Activated CD4-positive, alpha-beta T cell treated with anti-CD3 and anti-CD28 coated beads for 24 hours (primary cell): ENCODE measurements around the gene ZNF275.
"Not testable (repeated sequence)": the region's sequence is repeated elsewhere in the genome, so short reads cannot be mapped to it uniquely, and the experiment has no call there.

Source experiments
- DNase-seq, 2 donors: peaks; one replicate each; pipeline ENCODE4 v3.0.0-alpha.2; 2020; ENCODE audit warnings: low read depth in 2 of 2

The ZNF275 gene

GRCh38 chrX:153319295-153320046 is 14.5 kb upstream of the ZNF275 start:
- no peak for DNase-seq

- DNase-seq, result not testable (repeated sequence)
Measured at GRCh38 chrX:153320047-153320443, 13.9 kb upstream of the ZNF275 start.

- no peak for DNase-seq
Measured at GRCh38 chrX:153320555-153321184, 13.3 kb upstream of the ZNF275 start.

GRCh38 chrX:153321381-153322124 is 12.4 kb upstream of the ZNF275 start, which contains the start of gene PNMA6F:
Gene PNMA6F (minus strand): TSS chrX:153321767. CDS start chrX:153320674, 1,093 bp downstream.
- no peak for DNase-seq

- no peak for DNase-seq
Measured at GRCh38 chrX:153327561-153327960, 6.4 kb upstream of the ZNF275 start.

- DNase-seq, result no peak
Measured at GRCh38 chrX:153333266-153333665, 687 bp upstream of the ZNF275 start.

GRCh38 chrX:153334654-153335295 is 822 bp downstream of the ZNF275 start:
- no peak for DNase-seq

- DNase-seq, result no peak
Measured at GRCh38 chrX:153336121-153336894, 2.4 kb downstream of the ZNF275 start.

GRCh38 chrX:153336988-153337387 is 3.0 kb downstream of the ZNF275 start:
- no peak for DNase-seq

- DNase-seq, result no peak
Measured at GRCh38 chrX:153338836-153339235, 4.9 kb downstream of the ZNF275 start.

GRCh38 chrX:153339662-153340061 is 5.7 kb downstream of the ZNF275 start:
- no peak for DNase-seq

- DNase-seq, result no peak
Measured at GRCh38 chrX:153340111-153340510, 6.2 kb downstream of the ZNF275 start.

- no peak for DNase-seq
Measured at GRCh38 chrX:153342762-153343558, 9.0 kb downstream of the ZNF275 start.

GRCh38 chrX:153343674-153344073 is 9.7 kb downstream of the ZNF275 start:
- no peak for DNase-seq

GRCh38 chrX:153347530-153347929 is 13.6 kb downstream of the ZNF275 start:
- no peak for DNase-seq

GRCh38 chrX:153348421-153348820 is 14.5 kb downstream of the ZNF275 start:
- DNase-seq, result no peak

GRCh38 chrX:153349952-153350351 is 16.0 kb downstream of the ZNF275 start:
- DNase-seq, result no peak

GRCh38 chrX:153351981-153352380 is 18.0 kb downstream of the ZNF275 start:
- no peak for DNase-seq

- DNase-seq, result no peak
Measured at GRCh38 chrX:153352858-153353257, 18.9 kb downstream of the ZNF275 start.

GRCh38 chrX:153353416-153353815 is 19.5 kb downstream of the ZNF275 start:
- no peak for DNase-seq

- DNase-seq, result no peak
Measured at GRCh38 chrX:153357877-153358276, 23.9 kb downstream of the ZNF275 start.
